Stimulated activated effector memory CD8-positive, alpha-beta T cell treated with anti-CD3 and anti-CD28 coated beads, Interleukin-12 subunit alpha, Interleukin-12 subunit beta, amount 100 ng/mL, for 72 hours (primary cell): ENCODE measurements around the gene LAMC2.

Experiments used
- ATAC-seq: fragments of 150-1000 bp; cut with Tn5 transposase; 2 replicates; pipeline ENCODE4 v1.10.0; 2021
- DNase-seq, 2 donors: peaks; one replicate each; pipeline ENCODE4 v3.0.0; 2021 to 2022; ENCODE audit warnings: low spot score in 2 of 2
- H3K27ac Mint-ChIP-seq: one replicate; pipeline ENCODE4 v1.8.0; 2022; ENCODE audit warnings: mild to moderate bottlenecking, mixed read lengths
- H3K36me3 Mint-ChIP-seq: one replicate; pipeline ENCODE4 v1.8.0; 2022; ENCODE audit warnings: mild to moderate bottlenecking, mixed read lengths
- H3K4me1 Mint-ChIP-seq: one replicate; pipeline ENCODE4 v1.8.0; 2022; ENCODE audit warnings: mixed read lengths
- H3K4me3 Mint-ChIP-seq: one replicate; pipeline ENCODE4 v1.8.0; 2022; ENCODE audit warnings: mild to moderate bottlenecking, mixed read lengths
- H3K9me3 Mint-ChIP-seq: one replicate; pipeline ENCODE4 v1.8.0; 2022; ENCODE audit warnings: mixed read lengths

The LAMC2 gene

DNA sequence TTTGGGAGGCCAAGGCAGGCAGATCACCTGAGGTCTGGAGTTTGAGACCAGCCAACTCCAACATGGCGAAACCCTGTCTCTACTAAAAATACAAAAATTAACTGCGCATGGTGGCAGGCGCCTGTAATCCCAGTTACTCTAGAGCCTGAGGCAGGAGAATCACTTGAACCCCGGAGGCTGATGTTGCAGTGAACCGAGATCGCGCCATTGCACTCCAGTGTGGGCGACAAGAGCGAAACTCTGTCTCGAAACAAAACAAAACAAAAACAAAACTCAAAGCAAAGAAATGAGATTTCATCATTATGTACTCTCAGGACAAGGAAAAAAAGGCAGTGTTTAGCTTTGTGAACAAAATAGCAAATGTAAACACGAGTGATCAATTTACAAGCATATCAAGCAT, 61.0 kb downstream of the LAMC2 start:
- H3K9me3 Mint-ChIP-seq = no peaks in the 10 kb centered on the region
- H3K4me3 Mint-ChIP-seq = no peak overlapping the region
- no peaks in the 10 kb centered on the region for H3K4me1 Mint-ChIP-seq
- no peak for DNase-seq
- no peaks in the 10 kb centered on the region for H3K36me3 Mint-ChIP-seq
- ATAC-seq = no peak
- no peak overlapping the region for H3K27ac Mint-ChIP-seq

DNA sequence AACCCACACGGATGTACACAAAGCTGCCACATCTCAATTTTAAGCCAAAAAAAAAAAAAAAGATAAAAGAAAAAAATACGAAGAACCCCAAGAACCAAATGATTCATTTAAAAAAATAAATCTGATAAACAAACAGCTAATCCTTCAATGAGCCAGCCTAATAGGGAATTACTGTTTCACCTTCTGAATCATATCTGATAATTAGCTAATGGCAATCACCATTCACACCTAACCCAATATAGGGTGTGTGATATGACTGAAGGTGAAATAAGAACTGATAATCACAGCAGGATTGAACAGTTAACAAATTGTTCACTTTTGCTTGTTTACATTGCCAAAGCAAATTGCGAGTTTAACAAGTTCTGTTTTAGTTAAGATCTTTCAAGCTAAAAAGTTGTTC, 61.4 kb downstream of the LAMC2 start:
- H3K4me1 Mint-ChIP-seq = no peaks in the 10 kb centered on the region
- H3K27ac Mint-ChIP-seq = no peak overlapping the region
- H3K36me3 Mint-ChIP-seq = no peaks in the 10 kb centered on the region
- H3K9me3 Mint-ChIP-seq = no peaks in the 10 kb centered on the region
- no peak overlapping the region for H3K4me3 Mint-ChIP-seq
- DNase-seq (no peak), ATAC-seq (no peak)

DNA sequence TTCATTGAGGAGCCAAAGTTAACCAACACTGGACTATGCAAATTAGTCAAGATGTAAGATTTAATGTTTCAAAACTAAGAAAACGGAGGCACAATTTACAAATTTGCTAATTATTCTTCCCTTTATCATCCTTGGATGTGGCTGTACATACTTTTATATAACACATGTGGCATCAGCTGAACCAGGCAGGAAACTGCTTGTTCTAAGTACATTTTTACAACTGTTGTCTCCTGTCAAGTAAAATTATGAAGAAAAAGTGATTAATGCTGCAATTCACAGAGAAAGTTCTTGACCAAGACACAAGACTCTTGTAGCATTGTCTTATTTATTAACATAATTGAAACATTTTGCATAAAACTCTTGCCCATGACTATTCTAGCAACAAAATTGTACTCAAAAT, 61.9 kb downstream of the LAMC2 start:
- Mint-ChIP-seq H3K4me3 (no peak overlapping the region), H3K9me3 (no peaks in the 10 kb centered on the region), H3K4me1 (no peaks in the 10 kb centered on the region), H3K27ac (no peak overlapping the region), H3K36me3 (no peaks in the 10 kb centered on the region)
- no peak for ATAC-seq
- no peak for DNase-seq

DNA sequence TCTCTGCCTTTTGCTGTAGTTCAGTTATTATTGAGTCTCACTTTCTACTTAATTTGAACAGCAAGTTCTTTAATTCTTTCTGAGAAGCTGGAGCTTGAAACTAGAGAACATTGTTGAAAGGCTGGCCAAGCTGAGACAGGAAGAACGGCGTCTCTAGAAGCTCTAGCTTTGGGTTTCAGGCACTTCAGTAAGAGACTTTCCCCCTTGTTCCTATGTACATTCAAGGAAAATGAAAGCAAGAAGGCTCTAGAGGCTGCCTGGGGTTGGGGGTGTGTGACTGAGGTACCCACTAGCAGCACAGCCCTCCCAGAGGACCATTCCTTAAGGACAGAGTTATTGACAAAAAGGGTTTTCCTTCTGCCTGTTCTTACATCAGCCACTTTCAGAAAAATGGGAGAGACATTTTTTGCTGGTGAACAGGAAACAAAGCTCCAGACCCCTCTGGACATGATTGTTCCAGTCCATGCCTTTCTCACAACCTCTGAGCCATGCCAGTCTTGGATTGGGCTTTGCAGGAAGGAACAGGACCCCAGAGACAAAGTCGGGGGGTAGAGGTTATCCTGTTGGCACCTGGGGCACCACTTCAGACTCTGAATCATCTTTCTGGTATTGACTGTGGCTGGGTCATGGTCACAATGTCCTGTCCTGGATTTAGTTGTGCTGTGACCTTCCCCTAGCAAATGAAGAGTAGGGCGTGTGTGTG, 63.1 kb downstream of the LAMC2 start:
- Mint-ChIP-seq H3K4me1 (no peaks in the 10 kb centered on the region), H3K9me3 (no peaks in the 10 kb centered on the region), H3K27ac (no peak overlapping the region), H3K4me3 (no peak overlapping the region), H3K36me3 (no peaks in the 10 kb centered on the region)
- ATAC-seq = no peak
- DNase-seq = no peak

DNA sequence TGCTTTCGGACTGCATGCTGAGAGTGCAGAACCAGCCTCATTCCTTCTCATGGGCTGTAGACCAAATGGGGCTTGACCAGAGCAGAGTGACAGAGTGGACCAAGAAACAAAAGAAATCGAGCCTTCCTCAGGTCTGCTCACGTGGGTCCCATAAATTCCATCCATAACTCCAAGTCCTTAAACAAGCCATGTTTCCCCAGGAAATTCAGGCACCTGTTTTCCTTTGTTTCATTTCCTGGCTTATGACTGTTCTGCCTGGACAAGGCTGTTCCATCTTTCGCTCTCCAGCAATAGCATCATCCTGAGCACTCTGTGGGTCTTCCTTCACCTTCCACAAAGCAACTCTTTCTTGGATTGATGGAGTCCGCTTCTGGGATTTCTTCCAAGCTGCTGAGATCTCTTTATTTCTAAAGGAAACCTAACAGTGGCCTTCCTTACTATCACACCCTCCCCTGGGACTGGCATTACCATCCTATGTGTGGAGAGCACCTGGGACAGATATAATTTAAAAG, 63.9 kb downstream of the LAMC2 start:
- DNase-seq = no peak
- Mint-ChIP-seq H3K9me3 (no peaks in the 10 kb centered on the region), H3K4me1 (no peaks in the 10 kb centered on the region), H3K27ac (no peak overlapping the region), H3K4me3 (no peak overlapping the region), H3K36me3 (no peaks in the 10 kb centered on the region)
- ATAC-seq = no peak

DNA sequence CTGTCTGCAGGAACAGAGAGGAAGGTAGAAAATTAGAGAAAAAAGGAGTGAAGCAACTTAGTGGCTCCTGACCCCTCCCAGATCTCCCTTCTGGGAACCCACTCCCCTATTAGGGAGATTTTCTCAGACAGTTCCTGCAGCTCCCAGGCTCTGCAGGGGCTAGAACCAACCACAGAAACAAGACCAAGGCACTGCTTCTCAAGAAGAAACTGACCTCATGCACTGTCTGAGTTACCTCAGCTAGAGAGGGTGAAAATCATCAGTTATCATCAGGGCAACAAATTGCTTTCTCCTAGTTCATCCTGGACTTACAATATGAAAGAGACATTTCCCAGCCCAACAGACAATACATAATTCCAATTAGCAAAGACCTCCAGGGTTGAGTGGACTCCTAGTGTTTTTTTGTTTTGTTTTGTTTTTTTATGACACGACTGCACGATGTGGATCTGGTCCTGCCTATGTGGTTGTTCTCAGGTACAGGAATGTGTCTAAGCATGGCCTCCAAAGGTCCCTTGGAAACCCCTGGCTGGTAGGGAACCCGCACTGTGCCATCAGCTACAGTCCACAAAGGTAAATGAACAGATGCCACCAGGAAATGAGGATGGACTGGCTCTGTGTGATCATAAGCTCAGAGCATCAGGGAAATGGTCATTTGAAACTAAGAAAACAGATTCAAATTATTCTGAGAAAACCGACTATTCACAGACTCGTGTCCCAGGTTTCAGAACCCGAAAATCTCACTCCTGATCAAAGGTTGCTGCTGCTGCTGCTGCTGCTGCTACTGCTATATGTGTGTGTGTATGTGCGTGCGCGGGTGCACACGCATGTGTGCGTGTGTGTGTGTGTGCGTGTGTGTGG, 65.3 kb downstream of the LAMC2 start:
- Mint-ChIP-seq H3K4me3 (no peak overlapping the region), H3K9me3 (no peaks in the 10 kb centered on the region), H3K27ac (no peak overlapping the region), H3K36me3 (no peaks in the 10 kb centered on the region), H3K4me1 (no peaks in the 10 kb centered on the region)
- DNase-seq (no peak), ATAC-seq (no peak)

DNA sequence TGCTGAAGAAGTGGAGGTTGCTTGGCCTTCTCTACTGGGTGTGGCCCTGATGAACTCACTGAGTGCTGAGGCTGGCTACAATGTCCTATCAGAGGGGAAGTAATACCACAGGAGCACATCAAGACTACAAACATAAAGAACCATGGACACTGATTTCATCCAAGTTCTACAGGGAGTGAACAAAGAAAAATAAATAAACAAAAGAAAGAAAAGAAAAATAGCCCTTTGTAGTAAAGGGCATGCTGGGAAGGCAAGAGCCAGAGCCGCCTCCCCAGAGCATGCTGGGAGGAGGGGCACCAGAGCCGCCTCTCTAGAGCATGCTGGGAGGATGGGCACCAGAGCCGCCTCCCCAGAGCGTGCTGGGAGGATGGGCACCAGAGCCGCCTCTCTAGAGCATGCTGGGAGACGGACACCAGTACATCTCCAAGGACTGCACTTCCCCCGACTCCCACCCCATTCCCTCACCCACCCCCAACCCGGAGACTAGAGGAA, 65.9 kb downstream of the LAMC2 start:
- ATAC-seq (no peak), DNase-seq (no peak)
- Mint-ChIP-seq H3K27ac (no peak overlapping the region), H3K4me3 (no peak overlapping the region), H3K36me3 (no peaks in the 10 kb centered on the region), H3K9me3 (no peaks in the 10 kb centered on the region), H3K4me1 (no peaks in the 10 kb centered on the region)

DNA sequence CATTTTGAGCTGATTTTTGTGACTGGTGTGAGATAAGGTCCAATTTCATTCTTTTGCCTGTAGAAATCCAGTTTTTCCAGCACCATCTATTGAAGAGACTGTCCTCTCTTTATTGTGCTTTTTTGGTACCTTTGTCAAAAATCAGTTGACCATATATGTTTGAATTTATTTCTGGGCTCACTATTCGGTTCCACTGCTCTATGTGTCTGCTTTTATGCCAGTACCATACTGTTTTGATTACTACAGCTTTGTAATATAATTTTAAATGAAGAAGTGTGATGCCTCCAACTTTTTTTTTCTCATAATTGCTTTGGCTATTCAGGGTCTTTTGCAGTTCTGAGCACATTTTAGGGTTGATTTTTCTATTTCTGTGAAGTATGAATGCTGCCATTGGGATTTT, 69.0 kb downstream of the LAMC2 start:
- Mint-ChIP-seq H3K9me3 (no peaks in the 10 kb centered on the region), H3K27ac (no peak overlapping the region), H3K4me3 (no peak overlapping the region)

DNA sequence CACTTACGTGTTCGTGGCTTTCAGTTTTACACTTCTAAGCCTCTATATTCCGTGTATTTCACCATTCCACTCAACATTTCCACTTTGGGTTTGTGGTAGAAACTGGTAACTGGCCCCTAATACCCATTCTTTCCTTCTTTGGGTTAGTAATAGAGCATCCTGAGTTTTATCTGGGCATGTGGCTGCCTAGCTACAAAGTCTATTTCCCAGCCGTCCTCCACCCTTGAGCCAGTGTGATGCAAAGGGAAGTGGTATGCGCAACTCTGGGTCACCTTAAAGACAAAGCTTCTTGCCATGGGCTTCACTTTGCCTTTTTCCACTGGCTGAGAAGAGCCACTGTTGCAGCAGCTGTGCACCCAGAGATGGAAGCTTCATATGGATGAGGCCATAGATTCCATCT, 73.9 kb downstream of the LAMC2 start:
- ATAC-seq (no peak), DNase-seq (no peak)
- H3K4me1 Mint-ChIP-seq = no peaks in the 10 kb centered on the region
- no peak overlapping the region for H3K27ac Mint-ChIP-seq
- no peaks in the 10 kb centered on the region for H3K36me3 Mint-ChIP-seq
- H3K4me3 Mint-ChIP-seq = no peak overlapping the region
- no peaks in the 10 kb centered on the region for H3K9me3 Mint-ChIP-seq

More for the DNA sequence above, 69.0 kb downstream of the LAMC2 start:
- H3K4me1 Mint-ChIP-seq = no peaks in the 10 kb centered on the region
- no peak for DNase-seq
- ATAC-seq = no peak
- H3K36me3 Mint-ChIP-seq = no peaks in the 10 kb centered on the region

DNA sequence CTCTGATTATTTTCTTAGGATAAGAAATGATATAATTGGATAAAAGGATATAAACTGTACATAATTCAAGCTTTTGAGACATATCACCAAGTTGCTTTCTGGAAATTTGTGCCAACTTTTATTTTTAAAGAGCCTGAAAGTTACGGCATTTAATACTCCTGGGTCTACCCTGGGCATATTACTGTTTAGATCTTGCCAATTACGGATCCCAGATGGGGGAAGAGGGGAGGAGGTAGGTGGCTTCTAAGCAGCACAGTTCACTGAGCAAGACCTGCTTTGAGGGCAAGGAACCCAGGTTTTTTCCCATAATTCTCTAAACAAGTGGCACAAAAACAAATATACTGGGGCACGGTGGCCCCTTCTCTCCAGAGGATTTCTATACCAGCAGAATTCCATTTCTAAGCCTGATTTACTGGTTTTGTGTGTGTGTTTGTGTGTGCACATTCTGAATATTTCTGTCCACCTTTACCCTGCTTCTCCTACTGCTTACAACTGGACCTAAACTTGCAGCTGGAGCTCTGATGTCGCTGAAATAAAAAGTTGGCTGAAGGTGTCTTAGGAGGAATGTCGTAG, 76.7 kb downstream of the LAMC2 start:
- Mint-ChIP-seq H3K27ac (no peak overlapping the region), H3K36me3 (no peaks in the 10 kb centered on the region), H3K9me3 (no peaks in the 10 kb centered on the region), H3K4me3 (no peak overlapping the region), H3K4me1 (no peaks in the 10 kb centered on the region)
- no peak for ATAC-seq
- DNase-seq = no peak

DNA sequence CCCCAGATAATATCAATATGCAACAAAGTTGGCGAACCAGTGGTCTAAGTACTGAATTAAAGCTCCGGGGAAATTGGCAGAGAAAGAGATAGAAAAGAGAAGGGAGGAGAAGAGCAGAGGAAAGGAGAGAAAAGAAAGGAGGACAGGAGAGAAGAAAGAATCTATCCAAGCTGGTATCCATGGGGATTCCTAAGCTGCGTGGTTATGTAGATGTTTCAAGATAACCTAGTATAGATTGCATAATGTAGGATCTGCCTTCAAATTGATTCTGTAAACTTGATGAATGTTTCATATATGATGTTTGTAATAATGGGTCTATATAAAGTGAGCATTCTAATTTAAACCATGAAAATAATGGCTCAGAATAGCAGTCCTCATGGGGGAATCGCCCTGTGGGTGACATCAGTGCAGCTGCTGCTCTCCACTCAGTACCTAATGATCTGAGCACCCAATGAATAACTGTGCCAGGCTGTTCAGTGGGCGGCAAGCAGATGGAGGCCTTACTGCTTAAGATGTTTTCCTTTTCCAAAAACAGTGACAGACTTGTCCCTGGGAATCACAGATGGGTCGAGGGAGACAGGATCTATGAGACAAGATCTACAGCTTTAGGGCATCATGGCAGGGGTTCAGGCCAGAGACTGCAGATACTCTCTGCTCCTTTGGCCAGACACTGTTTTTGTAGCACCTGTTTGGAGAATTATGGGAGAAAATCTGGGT, 78.0 kb downstream of the LAMC2 start:
- H3K9me3 Mint-ChIP-seq = no peaks in the 10 kb centered on the region
- H3K4me1 Mint-ChIP-seq = no peaks in the 10 kb centered on the region
- H3K36me3 Mint-ChIP-seq = no peaks in the 10 kb centered on the region
- no peak overlapping the region for H3K4me3 Mint-ChIP-seq
- H3K27ac Mint-ChIP-seq = no peak overlapping the region
- ATAC-seq (peak; percentile 17), DNase-seq (no peak)

DNA sequence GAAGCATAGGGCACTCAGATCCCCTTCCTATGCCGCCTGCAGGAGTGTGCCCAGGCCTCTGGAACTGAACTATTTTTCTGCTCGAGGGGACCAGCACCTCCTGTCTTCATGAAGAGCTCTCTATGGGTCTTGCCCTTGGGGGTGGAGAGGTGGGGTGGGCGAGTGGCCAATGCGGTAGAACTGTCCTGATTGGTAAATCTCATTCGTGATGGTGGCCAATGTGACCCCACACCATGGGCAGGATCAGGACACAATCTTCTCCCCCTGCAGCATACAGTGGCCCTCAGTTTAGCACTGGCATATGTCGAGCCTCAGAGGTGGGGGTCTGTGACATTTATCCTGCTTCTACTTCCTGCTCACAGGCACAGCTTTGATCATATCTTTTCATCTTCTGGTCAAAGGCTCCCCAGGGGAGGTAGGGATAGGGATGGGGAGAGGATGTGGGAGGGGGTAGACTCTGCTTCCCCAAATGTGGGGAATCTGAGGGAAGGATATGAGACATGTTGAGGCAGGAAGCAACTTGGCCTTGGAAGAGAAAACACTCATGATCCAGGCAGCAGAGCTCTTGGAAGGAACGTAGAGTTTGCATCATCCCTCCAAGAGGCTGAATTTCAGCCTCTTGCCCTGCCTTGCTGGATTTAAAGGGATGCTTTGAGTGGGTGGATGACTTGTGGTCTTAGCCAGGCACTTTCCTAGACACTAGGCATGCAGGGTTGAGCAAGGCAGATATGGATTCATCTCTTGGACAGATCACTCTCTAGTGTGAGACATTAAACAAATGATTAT, 81.8 kb downstream of the LAMC2 start:
- H3K4me1 Mint-ChIP-seq = no peaks in the 10 kb centered on the region
- no peaks in the 10 kb centered on the region for H3K36me3 Mint-ChIP-seq
- H3K27ac Mint-ChIP-seq = no peak overlapping the region
- no peaks in the 10 kb centered on the region for H3K9me3 Mint-ChIP-seq
- no peak for DNase-seq
- no peak for ATAC-seq
- H3K4me3 Mint-ChIP-seq = no peak overlapping the region

DNA sequence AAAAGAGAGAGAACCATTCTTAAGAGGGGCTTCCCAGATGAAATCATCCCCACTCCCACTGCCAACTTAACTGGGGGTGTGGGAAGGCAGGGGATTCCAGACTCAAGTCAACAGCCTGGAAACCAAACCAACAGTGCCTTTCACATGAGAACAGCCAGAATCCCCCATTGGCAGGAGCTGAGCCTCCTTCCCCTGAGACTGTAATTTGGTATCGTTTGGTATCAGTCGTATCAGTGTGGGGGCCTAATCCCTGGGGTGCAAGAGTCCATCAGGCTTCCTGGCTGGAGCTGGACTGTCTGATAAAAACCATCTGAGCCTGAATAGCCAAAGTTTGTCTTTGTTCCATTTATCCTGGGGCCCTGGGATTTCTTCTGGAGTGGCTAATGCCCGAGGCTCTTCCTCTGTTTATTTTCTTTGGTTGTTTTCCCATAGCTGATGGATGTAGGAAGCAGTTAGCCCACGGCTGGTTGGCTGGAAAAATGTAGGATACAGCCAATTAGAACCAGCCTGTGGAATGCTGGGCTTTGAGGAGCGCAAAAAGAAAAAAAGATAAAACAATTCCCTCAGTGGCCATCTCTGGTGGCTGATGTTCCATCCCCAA, 84.6 kb downstream of the LAMC2 start:
- Mint-ChIP-seq H3K9me3 (no peaks in the 10 kb centered on the region), H3K4me3 (no peak overlapping the region), H3K36me3 (no peaks in the 10 kb centered on the region), H3K4me1 (no peaks in the 10 kb centered on the region), H3K27ac (no peak overlapping the region)
- no peak for ATAC-seq
- DNase-seq = no peak

DNA sequence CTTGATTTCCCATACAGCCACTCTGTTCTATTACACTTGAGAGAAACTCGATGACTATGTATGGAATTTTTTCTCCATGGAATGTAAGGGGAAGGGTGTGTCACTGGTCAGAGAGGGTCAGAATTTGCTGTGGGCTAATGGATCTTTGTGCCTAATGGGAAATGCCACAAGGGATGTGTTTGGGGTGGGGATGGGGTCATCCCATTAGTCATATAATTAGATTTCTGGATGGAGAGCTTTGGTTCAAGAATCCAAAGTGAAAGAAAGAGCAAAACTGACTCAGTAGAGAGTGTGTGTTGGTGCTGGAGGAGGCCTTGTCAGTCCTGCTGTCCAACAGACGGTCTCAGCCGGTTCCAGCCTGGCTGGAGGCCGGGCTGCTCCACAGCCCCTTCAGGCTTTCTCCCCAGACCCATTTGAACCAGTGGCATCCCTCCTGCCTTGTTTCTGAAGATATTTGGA, 86.4 kb downstream of the LAMC2 start:
- no peak overlapping the region for H3K4me3 Mint-ChIP-seq
- no peak for ATAC-seq
- no peaks in the 10 kb centered on the region for H3K36me3 Mint-ChIP-seq
- H3K9me3 Mint-ChIP-seq = no peaks in the 10 kb centered on the region
- DNase-seq = no peak
- no peaks in the 10 kb centered on the region for H3K4me1 Mint-ChIP-seq
- H3K27ac Mint-ChIP-seq = no peak overlapping the region
